A549 (cell line): ENCODE results near the gene PRAMEF12.

Experiments used
- CHD2 ChIP-seq: fragments of 150-350 bp; IDR thresholded peaks from 2 replicates; pipeline ENCODE4 v1.6.1; 2014; ENCODE audit warnings: low read length; ENCODE audit not compliant: partially characterized antibody
- CTCF ChIP-seq: fragments of >200 bp; sonication (Bioruptor Twin); formaldehyde crosslinking; IDR thresholded peaks from 3 replicates; pipeline ENCODE4 v1.5.1; 2016
- EP300 ChIP-seq, 2 experiments: fragments of >200 bp; sonication (Bioruptor Twin); formaldehyde crosslinking; IDR thresholded peaks; 2 replicates in 1 of 2; 3 replicates in 1 of 2; pipeline ENCODE4 v1.6.1; 2016 to 2017
- ESRRA ChIP-seq: fragments of 150-350 bp; IDR thresholded peaks from 2 replicates; pipeline ENCODE4 v1.6.1; 2014; ENCODE audit warnings: mild to moderate bottlenecking, low read length, borderline replicate concordance
- JUN ChIP-seq, 2 experiments: fragments of >200 bp; sonication (Bioruptor Twin); formaldehyde crosslinking; IDR thresholded peaks; 2 replicates in 1 of 2; 3 replicates in 1 of 2; pipeline ENCODE4 v1.6.1; 2016 to 2017
- KDM5A ChIP-seq: fragments of 200-600 bp; sonication (generic); IDR thresholded peaks from 2 replicates; pipeline ENCODE4 v1.6.1; 2016; ENCODE audit warnings: antibody characterized with exemption, mild to moderate bottlenecking
- MAZ ChIP-seq: fragments of 150-350 bp; IDR thresholded peaks from 2 replicates; pipeline ENCODE4 v1.6.1; 2014; ENCODE audit warnings: antibody characterized with exemption, low read depth, low read length, borderline replicate concordance
- NFE2L2 ChIP-seq: fragments of 150-350 bp; conservative IDR thresholded peaks from 2 replicates; pipeline ENCODE4 v1.6.1; 2014; ENCODE audit warnings: low read length
- POLR2A ChIP-seq: IDR thresholded peaks from 2 replicates; pipeline ENCODE4 v1.6.1; 2012; ENCODE audit warnings: mild to moderate bottlenecking, low read length
- POLR2AphosphoS2 ChIP-seq: conservative IDR thresholded peaks from 2 replicates; pipeline ENCODE4 v1.6.1; 2012; ENCODE audit warnings: low read length, improper control_type of control experiment, inconsistent platforms
- RAD21 ChIP-seq, 2 experiments: fragments of >200 bp in 1 of 2; sonication (Bioruptor Twin) in 1 of 2; formaldehyde crosslinking in 1 of 2; IDR thresholded peaks in 1 of 2; conservative IDR thresholded peaks in 1 of 2; 2 replicates in 1 of 2; 3 replicates in 1 of 2; pipeline ENCODE4 v1.6.1; 2012 to 2018; ENCODE audit warnings: inconsistent platforms in 1 of 2
- RNF2 ChIP-seq: fragments of 200-600 bp; sonication (generic); IDR thresholded peaks from 2 replicates; pipeline ENCODE4 v1.6.1; 2016; ENCODE audit warnings: low read depth, mild to moderate bottlenecking, antibody characterized with exemption, moderate library complexity, borderline replicate concordance
- SREBF2 ChIP-seq: fragments of 450-650 bp; IDR thresholded peaks from 2 replicates; pipeline ENCODE4 v1.6.1; 2014; ENCODE audit warnings: mild to moderate bottlenecking, moderate library complexity
- TF ChIP-seq, protein P1 (sequence below): IDR thresholded peaks from 2 replicates; pipeline ENCODE4 v1.6.1; 2012

DNA sequence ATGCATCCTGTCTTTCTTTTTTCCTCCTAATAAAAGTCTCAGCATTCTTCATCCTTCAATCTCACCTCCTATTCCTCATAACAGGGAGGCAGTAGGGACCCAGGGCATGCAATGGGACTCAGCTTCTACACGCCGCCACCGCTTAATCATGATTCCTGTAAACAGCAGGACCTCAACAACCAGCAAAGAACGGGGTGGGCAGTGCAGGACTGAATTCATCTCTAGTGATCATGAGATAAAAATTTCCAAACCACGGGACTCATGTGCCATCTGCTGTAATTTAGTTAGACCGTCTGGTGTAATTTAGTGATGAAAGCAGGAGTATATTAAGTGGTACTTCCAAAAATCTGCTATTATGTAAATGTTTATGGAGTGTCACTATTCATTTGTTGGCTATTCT, 5.4 kb downstream of the PRAMEF12 start:
- TF ChIP-seq CTCF: no peak
- TF ChIP-seq RNF2: no peak
- TF ChIP-seq NFE2L2: no peak
- TF ChIP-seq SREBF2: no peak
- no peak for TF ChIP-seq POLR2A
- TF ChIP-seq, protein P1, sequence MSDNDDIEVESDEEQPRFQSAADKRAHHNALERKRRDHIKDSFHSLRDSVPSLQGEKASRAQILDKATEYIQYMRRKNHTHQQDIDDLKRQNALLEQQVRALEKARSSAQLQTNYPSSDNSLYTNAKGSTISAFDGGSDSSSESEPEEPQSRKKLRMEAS: no peak
- 0 out of 5 replicates have a peak, but pooled peaks of 1 of the 2 experiments have one; percentile 5 for TF ChIP-seq RAD21 (conservative IDR thresholded peaks at IDR 0.05 in 1 of 2, IDR thresholded peaks at IDR 0.05 in 1 of 2)
- TF ChIP-seq ESRRA: no peak
- no peak for TF ChIP-seq EP300 (IDR thresholded peaks at IDR 0.05)
- no peak for TF ChIP-seq KDM5A
- no peak for TF ChIP-seq CHD2
- no peak for TF ChIP-seq POLR2AphosphoS2
- no peak for TF ChIP-seq MAZ
- no peak for TF ChIP-seq JUN (IDR thresholded peaks at IDR 0.05)
